ENCODE data around the gene RMI1. TPM values are rescaled to one million over a fixed set of nuclear protein-coding genes. Genes with fewer than 3 reads are reported as not detected.

The RMI1 gene
- 1.6 and 5.7 TPM in 2 replicates for total RNA-seq

DNA sequence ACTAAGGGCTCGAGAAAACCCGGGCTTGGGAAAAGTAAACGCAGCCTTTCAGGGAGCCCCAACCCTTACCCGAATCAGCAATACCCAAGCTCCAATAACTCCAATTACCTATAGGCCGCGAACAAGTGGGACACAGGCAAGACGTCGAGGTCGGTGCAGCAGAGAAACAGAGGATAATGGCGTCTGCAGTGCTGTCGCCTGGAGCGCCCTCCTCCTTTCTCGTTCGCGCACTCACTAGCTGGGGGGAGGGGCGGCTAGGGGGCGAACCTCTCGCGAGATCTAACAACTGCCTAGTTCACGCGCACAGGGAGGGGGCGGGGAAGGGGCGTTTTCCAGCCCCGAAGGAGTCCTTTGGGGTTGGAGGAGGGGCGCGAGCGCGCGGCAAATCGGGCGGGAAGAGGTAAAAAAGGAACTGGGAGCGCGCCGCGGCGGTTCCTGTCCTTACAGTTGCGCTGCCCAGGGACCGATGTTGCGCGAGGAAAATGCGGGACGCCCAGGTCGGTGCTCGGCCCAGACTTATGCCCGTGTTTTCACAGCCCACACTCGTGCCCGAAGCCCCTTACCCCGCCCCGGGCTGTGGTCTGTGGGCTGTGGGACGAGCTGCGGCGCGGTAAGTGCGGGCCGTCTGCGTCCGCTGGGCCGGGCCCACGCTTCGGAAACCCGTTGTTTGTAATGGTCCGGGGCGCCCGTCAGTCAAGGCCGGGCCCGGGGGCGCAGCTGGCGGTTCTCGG is at the start of gene RMI1:
TSS of gene RMI1 (plus strand) at position 411 of the 731 bp plus-strand sequence. CDS start 20,182 bp downstream, outside the sequence.

GRCh38 chr9:83979812-83980394 is 702 bp upstream of the RMI1 start, which contains the start of gene HNRNPK:
TSS of gene HNRNPK (minus strand) at chr9:83980215. CDS start at chr9:83978252, 1,963 bp downstream.

Other genes with a start within 250 kb of the RMI1 start
- 0.12 and 2.9 TPM in 2 replicates for gene GKAP1, start 163.0 kb upstream of the RMI1 start, total RNA-seq
- 1.8 and 4.9 TPM in 2 replicates for gene KIF27, start 59.4 kb upstream of the RMI1 start, total RNA-seq
- 423 and 456 TPM in 2 replicates for gene HNRNPK, start 590 bp upstream of the RMI1 start, total RNA-seq

Measured in pericardium fibroblast (primary cell).